Activated CD8-positive, alpha-beta memory T cell treated with anti-CD3 and anti-CD28 coated beads for 4 hours (primary cell): ENCODE results near the gene GPLD1.

ENCODE experiments used
- DNase-seq, 2 donors: peaks; one replicate each; pipeline ENCODE4 v3.0.0-alpha.2; 2020; ENCODE audit warnings: low read depth in 2 of 2

Gene GPLD1

DNA sequence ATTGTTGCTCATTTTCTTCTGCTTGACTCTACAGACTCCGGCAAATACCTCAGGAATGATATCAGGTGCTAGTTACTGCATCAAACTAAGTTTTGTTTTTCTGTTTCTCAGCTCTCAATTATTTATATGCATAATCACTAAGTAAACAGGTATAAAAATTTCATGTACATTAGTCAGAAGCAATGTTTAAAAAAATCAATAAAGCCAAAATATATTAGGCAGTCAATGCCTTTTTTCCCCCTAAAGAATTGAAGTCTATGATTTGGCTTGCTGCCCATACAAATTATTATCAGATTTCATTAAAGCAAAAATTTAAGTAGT, 107.2 kb downstream of the GPLD1 start:
- no peak for DNase-seq

DNA sequence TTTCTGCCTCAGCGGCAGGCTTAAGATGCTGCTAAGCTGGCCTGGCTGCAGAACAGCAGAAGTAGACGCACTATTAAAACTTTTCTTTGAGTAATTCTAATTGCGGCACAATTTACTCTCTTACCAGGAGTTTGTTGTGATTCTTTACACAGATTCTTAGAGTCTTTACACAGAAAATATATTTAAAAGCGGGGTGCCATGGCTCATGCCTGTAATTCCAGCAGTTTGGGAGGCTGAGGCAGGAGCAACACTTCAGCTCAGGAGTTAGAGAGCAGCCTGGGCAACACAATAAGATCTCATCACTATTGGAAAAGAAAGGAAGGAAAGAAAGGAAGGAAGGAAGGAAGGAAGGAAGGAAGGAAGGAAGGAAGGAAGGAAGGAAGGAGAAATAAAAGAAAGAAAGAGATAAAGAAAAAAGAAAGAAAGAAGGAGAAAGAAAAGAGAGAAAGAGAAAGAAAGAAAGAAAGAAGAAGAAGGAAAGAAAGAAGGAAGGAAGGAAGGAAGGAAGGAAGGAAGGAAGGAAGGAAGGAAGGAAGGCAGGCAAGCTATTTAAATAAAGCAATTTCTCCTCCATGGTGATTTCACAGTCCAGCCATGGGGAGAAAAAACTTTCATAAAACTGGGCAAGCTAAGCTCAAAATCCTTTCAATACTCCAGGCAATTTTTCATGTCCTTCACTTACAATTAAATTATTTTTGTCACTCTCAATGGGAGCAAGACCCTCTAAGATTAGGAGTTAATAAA, 107.7 kb downstream of the GPLD1 start:
- DNase-seq, result no peak

DNA sequence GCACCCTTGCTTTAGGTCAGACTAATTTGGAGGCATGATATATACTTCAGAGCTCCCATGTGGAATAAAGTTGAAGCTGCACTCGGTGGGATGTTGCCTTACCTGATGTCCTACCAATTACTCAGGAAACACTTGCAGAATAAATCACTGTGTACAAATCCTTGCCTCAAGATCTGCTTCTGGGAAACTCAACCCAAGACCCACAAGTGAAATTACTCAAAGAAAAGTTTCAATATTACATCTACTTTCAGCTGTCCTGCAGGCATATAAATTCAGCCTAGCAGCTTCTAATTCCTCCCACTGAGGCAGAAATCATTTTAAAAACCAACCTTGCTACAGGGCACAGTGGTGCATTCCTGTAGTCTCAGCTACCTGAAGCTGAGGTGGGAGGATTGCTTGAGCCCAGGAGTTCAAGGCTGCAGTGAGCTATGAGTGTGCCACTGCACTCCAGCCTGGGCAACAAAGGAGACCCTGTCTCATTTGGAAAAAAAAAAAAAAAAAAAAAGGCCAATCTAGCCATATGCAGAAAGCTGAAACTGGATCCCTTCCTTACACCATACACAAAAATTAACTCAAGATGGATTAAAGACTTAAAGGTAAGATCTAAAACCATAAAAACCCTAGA, 110.8 kb downstream of the GPLD1 start:
- no peak for DNase-seq
